Measurements from ENCODE around the gene SMC1A. TPM values are rescaled to one million over a fixed set of nuclear protein-coding genes. Genes with fewer than 3 reads are reported as not detected.
"Not testable (repeated sequence)": the region's sequence is repeated elsewhere in the genome, so short reads cannot be mapped to it uniquely, and the experiment has no call there.

The SMC1A gene
- total RNA-seq, 1 experiment from 2014 or later = 102 TPM

- Mint-ChIP-seq H3K27me3 (ENCODE audit: insufficient read depth, unreplicated experiment) (no peaks in the 10 kb centered on the region), H3K36me3 (ENCODE audit: insufficient read depth, unreplicated experiment) (peaks cover 16% of the 10 kb centered on the region), H3K9me3 (ENCODE audit: unreplicated experiment) (no peaks in the 10 kb centered on the region), H3K27ac (ENCODE audit: unreplicated experiment) (peak within 1 kb of the TSS; percentile 98), H3K4me3 (ENCODE audit: unreplicated experiment) (peak within 1 kb of the TSS; percentile 83), H3K4me1 (ENCODE audit: low read depth, unreplicated experiment) (peaks cover 6% of the 10 kb centered on the region)
- CTCF ChIA-PET = interaction anchor here (1.0 to 1.2 kb wide), 2 partner anchors 23 to 108 kb away, joined by 3 to 4 read pairs; no protein-coding TSS in a partner anchor
- H3K36me3 ChIP-seq (ENCODE audit: control insufficient read depth, insufficient read depth, low read length) = no peaks in the 10 kb centered on the region
- no peak for TF ChIP-seq CTCF (IDR thresholded peaks at IDR 0.05; ENCODE audit: insufficient read depth in 1 of 2, low read depth in 1 of 2, low read length in 1 of 2, severe bottlenecking in 1 of 2, unreplicated experiment in 1 of 2)
- no peaks in the 10 kb centered on the region for H3K27me3 ChIP-seq (replicated peaks; ENCODE audit: control insufficient read depth, insufficient read depth, low read length)
- BruUV-seq (replicated peaks) = no TSS peak
- intact Hi-C loops (cut with micrococcal nuclease; ENCODE audit: unreplicated experiment) = loop anchor here (1.0 to 2.0 kb wide), 2 partner anchors 11 to 18 kb away; partner anchors contain the start of gene HSD17B10
- no peak for DNase-seq
- 0 out of 2 replicates have a peak, but pooled peaks cover 4% of the 10 kb centered on the region for H3K4me1 ChIP-seq
- POLR2A ChIA-PET = interaction anchor here (0.7 to 1.3 kb wide), 6 partner anchors 10 to 261 kb away, joined by 3 to 4 read pairs (median 4); partner anchors contain the start of gene KDM5C
- peak within 1 kb of the TSS; percentile 76 for H3K4me3 ChIP-seq (ENCODE audit: low read depth, low read length)
- H3K9me3 ChIP-seq = no peaks in the 10 kb centered on the region
Measured at GRCh38 chrX:53422861-53423306, 430 bp upstream of the SMC1A start, which contains the start of gene RIBC1. RIBC1 (plus strand) TSS chrX:53422873; CDS start chrX:53426277, 3,404 bp downstream.

GRCh38 chrX:53421772-53422085 is 725 bp downstream of the SMC1A start:
- intact Hi-C loops (cut with micrococcal nuclease; ENCODE audit: unreplicated experiment) = loop anchor here (1.0 to 2.0 kb wide), 2 partner anchors 13 to 19 kb away; partner anchors contain the start of gene HSD17B10
- no peaks in the 10 kb centered on the region for H3K9me3 Mint-ChIP-seq (ENCODE audit: unreplicated experiment)
- peak overlapping the region; percentile 83 for H3K4me3 Mint-ChIP-seq (ENCODE audit: unreplicated experiment)

GRCh38 chrX:53421125-53421524 is 1.3 kb downstream of the SMC1A start:
- no TSS peak for BruUV-seq (replicated peaks)
- ChIA-PET CTCF (no interaction called here), POLR2A (no interaction called here)
- Histone ChIP-seq H3K4me3 (ENCODE audit: low read depth, low read length) (peak overlapping the region; percentile 76), H3K27me3 (replicated peaks; ENCODE audit: control insufficient read depth, insufficient read depth, low read length) (no peaks in the 10 kb centered on the region), H3K9me3 (no peaks in the 10 kb centered on the region), H3K36me3 (ENCODE audit: control insufficient read depth, insufficient read depth, low read length) (no peaks in the 10 kb centered on the region), H3K4me1 (0 out of 2 replicates have a peak, but pooled peaks cover 4% of the 10 kb centered on the region)
- H3K9me3 Mint-ChIP-seq (ENCODE audit: unreplicated experiment) = no peaks in the 10 kb centered on the region
- intact Hi-C loops (cut with micrococcal nuclease; ENCODE audit: unreplicated experiment) = no loop called here
- DNase-seq = no peak
- H3K4me3 Mint-ChIP-seq (ENCODE audit: unreplicated experiment) = peak overlapping the region; percentile 83
- TF ChIP-seq CTCF (IDR thresholded peaks at IDR 0.05; ENCODE audit: insufficient read depth in 1 of 2, low read depth in 1 of 2, low read length in 1 of 2, severe bottlenecking in 1 of 2, unreplicated experiment in 1 of 2) = no peak
- H3K4me1 Mint-ChIP-seq (ENCODE audit: low read depth, unreplicated experiment) = peaks cover 6% of the 10 kb centered on the region
- no peaks in the 10 kb centered on the region for H3K27me3 Mint-ChIP-seq (ENCODE audit: insufficient read depth, unreplicated experiment)
- peaks cover 16% of the 10 kb centered on the region for H3K36me3 Mint-ChIP-seq (ENCODE audit: insufficient read depth, unreplicated experiment)
- peak overlapping the region; percentile 98 for H3K27ac Mint-ChIP-seq (ENCODE audit: unreplicated experiment)

More at GRCh38 chrX:53421772-53422085, 725 bp downstream of the SMC1A start:
- peaks cover 16% of the 10 kb centered on the region for H3K36me3 Mint-ChIP-seq (ENCODE audit: insufficient read depth, unreplicated experiment)
- peaks cover 6% of the 10 kb centered on the region for H3K4me1 Mint-ChIP-seq (ENCODE audit: low read depth, unreplicated experiment)
- DNase-seq = no peak
- peak overlapping the region; percentile 98 for H3K27ac Mint-ChIP-seq (ENCODE audit: unreplicated experiment)
- no peaks in the 10 kb centered on the region for H3K27me3 ChIP-seq (replicated peaks; ENCODE audit: control insufficient read depth, insufficient read depth, low read length)
- no peak for TF ChIP-seq CTCF (IDR thresholded peaks at IDR 0.05; ENCODE audit: insufficient read depth in 1 of 2, low read depth in 1 of 2, low read length in 1 of 2, severe bottlenecking in 1 of 2, unreplicated experiment in 1 of 2)
- ChIA-PET CTCF (interaction anchor here (1.0 kb wide), 1 partner anchor 107 kb away, joined by 3 read pairs; no protein-coding TSS in a partner anchor), POLR2A (interaction anchor here (0.6 to 1.3 kb wide), 5 partner anchors 18 to 262 kb away, joined by 3 to 4 read pairs (median 4); partner anchors contain the start of gene KDM5C)
- H3K27me3 Mint-ChIP-seq (ENCODE audit: insufficient read depth, unreplicated experiment) = no peaks in the 10 kb centered on the region
- no peaks in the 10 kb centered on the region for H3K9me3 ChIP-seq
- no TSS peak for BruUV-seq (replicated peaks)
- no peaks in the 10 kb centered on the region for H3K36me3 ChIP-seq (ENCODE audit: control insufficient read depth, insufficient read depth, low read length)
- H3K4me1 ChIP-seq = 0 out of 2 replicates have a peak, but pooled peaks cover 4% of the 10 kb centered on the region
- peak overlapping the region; percentile 76 for H3K4me3 ChIP-seq (ENCODE audit: low read depth, low read length)

- DNase-seq; POLR2A ChIA-PET; H3K4me1 Mint-ChIP-seq (ENCODE audit: low read depth, unreplicated experiment); H3K4me3 ChIP-seq (ENCODE audit: low read depth, low read length); H3K4me1 ChIP-seq; H3K9me3 ChIP-seq; H3K27me3 ChIP-seq (replicated peaks; ENCODE audit: control insufficient read depth, insufficient read depth, low read length); H3K4me3 Mint-ChIP-seq (ENCODE audit: unreplicated experiment); H3K36me3 ChIP-seq (ENCODE audit: control insufficient read depth, insufficient read depth, low read length); H3K27ac Mint-ChIP-seq (ENCODE audit: unreplicated experiment); BruUV-seq (replicated peaks); H3K9me3 Mint-ChIP-seq (ENCODE audit: unreplicated experiment); intact Hi-C loops (cut with micrococcal nuclease; ENCODE audit: unreplicated experiment); H3K27me3 Mint-ChIP-seq (ENCODE audit: insufficient read depth, unreplicated experiment): not testable (repeated sequence)
- peaks cover 11% of the 10 kb centered on the region for H3K36me3 Mint-ChIP-seq (ENCODE audit: insufficient read depth, unreplicated experiment)
- CTCF ChIA-PET = interaction anchor here (0.7 kb wide), 1 partner anchor 105 kb away, joined by 4 read pairs; no protein-coding TSS in a partner anchor
Measured at GRCh38 chrX:53420351-53420750, 2.1 kb downstream of the SMC1A start.
